Stimulated activated CD4-positive, alpha-beta T cell treated with anti-CD3 and anti-CD28 coated beads, Interleukin-15, amount 100 ng/mL, for 48 hours (primary cell): Measurements from ENCODE around the gene AHNAK.

ENCODE experiments used
- DNase-seq, 2 donors: peaks; one replicate each; pipeline ENCODE4 v3.0.0-alpha.2; 2020; ENCODE audit warnings: low read depth in 2 of 2

AHNAK gene

GRCh38 chr11:62433141-62433903 lies 113.3 kb downstream of the AHNAK start:
- no peak for DNase-seq

DNA sequence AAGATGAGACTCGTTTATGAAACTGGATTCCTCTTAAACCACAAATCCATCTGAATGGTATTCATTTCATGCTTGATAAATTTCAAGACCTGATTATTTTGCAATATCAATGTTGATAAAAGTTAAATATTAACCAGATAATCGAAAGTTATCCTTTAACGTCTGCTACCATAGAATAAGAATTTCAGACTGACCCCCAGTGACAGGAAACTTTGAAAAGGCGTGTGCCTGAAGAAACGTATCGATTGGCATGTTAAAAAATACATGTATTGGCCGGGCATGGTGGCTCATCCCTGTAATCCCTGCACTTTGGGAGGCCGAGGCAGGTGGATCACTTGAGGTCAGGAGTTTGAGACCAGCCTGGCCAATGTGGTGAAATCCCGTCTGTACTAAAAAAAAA lies 113.9 kb downstream of the AHNAK start:
- DNase-seq: no peak

GRCh38 chr11:62431171-62431901 lies 115.3 kb downstream of the AHNAK start:
- no peak for DNase-seq

DNA sequence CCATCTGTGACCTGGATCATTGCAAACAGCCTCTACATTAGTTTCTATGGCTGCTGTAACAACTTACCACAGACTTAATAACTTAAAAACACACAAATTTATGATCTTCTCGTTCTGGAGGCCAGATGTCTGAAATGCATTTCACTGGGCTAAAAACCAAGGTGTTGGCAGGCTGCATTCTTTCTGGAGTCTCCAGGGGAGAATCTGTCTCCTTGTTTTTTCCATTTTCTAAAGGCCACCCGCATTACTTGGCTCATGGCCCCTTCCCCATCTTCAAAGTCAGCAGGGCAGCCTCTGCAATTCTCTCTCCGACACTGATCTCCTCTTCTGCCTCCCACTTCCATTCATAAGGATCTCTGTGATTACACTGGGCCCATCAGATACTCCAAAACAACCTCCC lies 116.2 kb downstream of the AHNAK start:
- DNase-seq: no peak

DNA sequence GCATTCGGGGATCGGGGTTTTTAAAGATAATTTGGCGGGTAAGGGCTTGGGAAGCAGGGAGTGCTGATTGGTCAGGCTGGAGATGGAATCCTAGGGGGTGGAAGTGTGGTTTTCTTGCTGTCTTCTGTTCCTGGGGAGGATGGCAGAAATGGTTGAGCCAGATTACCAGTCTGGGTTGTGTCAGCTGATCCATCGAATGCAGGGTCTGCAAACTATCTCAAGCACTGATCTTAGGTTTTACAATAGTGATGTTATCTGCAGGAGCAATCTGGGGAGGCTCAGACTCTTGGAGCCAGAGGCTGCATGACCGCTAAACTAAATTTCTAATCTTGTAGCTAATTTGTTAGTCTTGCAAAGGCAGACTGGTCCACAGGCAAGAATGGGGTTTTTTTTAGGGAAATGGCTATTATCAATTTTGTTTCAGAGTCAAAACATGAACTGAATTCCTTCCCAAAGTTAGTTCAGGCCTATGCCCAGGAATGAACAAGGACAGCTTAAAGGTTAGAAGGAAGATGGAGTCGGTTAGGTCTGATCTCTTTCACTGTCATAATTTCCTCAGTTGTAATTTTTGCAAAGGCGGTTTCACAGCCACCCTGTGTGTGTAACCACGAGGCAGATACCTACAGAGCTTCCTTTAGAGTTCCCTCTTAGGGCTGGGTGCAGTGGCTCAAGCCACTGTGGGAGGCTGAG lies 117.6 kb downstream of the AHNAK start:
- DNase-seq: no peak

DNA sequence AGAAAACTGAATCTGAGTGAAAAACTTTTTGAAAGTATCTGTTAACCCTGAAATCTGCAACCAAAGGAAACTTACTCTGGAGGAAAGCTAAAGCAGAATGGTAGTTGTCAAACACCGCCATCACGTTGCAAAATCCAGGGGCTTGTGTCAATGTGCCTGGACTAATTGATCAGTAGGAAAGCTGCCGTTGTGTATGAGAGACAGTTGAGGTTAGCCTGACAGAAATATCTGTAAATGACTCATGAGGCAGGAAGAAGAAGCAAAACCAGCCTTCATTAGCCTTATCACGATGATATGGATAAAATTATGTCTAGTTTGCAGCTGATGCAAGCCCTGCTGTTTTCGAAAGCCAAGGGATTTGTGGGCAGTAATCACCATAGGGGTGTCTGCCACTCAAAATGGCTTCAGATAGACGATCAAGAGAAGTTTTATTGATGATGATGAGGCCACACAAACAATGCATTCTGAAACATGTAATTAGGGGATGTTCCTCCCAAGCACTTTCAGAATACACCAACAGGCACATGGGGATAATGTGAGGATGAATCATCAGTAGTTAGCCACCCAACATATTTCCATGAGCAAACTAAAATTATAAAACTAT lies 118.9 kb downstream of the AHNAK start:
- no peak for DNase-seq

DNA sequence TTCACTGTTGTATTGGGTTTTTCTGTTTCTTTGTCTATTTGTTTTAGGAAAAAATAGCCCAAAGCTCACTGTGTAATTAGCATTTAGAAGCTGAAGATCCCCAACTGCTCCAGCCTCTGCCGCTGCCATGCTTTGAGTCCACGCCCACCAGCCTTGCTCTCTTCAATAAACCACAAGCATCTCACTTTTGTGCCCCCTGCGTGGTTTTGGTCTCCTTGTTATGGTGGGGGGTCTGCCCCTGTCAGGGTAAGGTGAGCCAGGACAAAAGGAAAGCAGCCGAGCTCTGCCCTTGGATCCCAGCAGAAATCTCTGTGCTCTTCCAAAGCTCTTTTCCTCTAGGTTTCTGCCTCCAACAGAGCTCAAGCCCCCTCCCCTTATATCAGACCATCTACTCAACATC lies 123.6 kb downstream of the AHNAK start:
- DNase-seq: no peak

GRCh38 chr11:62421996-62422395 lies 124.6 kb downstream of the AHNAK start:
- no peak for DNase-seq

DNA sequence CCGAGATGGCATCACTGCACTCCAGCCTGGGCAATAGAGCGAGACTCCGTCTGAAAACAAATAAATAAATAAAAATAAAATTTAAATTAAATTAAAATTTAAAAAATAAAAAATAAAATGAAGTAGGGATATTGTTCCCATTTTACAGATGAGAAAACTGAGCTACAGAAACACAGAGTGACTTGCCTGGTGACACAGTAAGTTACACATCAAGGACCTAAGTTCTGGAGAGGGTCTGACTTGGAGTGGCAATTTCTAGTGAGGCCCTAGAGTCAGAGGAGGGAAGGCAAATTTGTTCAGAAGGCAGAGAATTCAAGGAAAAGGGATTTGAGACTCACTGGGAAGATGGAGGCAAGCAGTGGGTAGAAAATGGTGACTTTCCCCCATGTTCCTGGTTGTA lies 125.7 kb downstream of the AHNAK start:
- DNase-seq: no peak

- DNase-seq: no peak
Measured at GRCh38 chr11:62419943-62420342, 126.7 kb downstream of the AHNAK start.

- no peak for DNase-seq
Measured at GRCh38 chr11:62419314-62419929, 127.2 kb downstream of the AHNAK start.

- no peak for DNase-seq
Measured at GRCh38 chr11:62418733-62419132, 127.9 kb downstream of the AHNAK start, which contains the start of gene SCGB1A1. Gene SCGB1A1, plus strand, starts transcription at chr11:62419033. Its CDS starts 63 bp downstream, at chr11:62419096.

GRCh38 chr11:62418136-62418535 lies 128.5 kb downstream of the AHNAK start:
- DNase-seq: no peak

DNA sequence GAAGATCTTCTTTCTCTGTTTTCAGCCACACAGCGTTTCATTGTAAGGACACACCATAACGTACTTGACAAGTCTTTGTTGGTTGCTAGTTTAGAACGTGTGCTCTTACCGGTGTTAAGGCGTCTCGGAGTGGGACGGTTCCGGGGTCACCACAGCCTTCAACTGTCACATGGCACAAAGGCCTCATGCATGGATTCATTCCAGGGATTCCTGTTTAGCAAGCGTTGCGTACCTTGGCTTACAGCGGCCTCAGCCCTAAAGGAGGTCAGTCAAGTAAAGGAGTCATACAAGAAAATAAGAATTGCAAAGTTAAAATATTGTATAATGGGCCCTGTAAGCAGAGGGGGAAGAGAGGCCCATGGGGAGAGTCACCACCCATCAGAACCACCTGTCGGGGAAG lies 130.0 kb downstream of the AHNAK start:
- no peak for DNase-seq

GRCh38 chr11:62413060-62413696 lies 133.4 kb downstream of the AHNAK start:
- DNase-seq: no peak

DNA sequence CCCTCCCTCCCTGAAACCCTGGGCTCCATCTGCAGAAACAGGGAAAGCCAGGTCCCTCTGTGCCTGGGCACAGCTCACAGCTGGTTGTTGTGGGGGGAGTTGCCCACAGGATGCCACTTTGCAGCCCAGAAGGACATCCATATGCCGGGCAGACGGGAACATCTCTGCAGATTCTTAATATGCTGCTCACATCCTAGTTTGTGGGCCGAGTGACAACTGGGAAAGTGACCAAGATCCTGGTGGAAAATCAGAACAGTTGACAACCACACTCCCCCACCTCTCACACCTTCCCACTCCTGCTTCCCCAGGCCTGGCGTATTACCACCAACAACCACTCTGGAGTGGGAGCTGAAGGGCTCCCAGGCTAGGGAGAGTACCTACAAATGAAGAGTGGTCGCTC lies 135.1 kb downstream of the AHNAK start:
- DNase-seq: no peak

GRCh38 chr11:62410972-62411371 lies 135.6 kb downstream of the AHNAK start:
- no peak for DNase-seq

- no peak for DNase-seq
Measured at GRCh38 chr11:62409831-62410230, 136.8 kb downstream of the AHNAK start.

DNA sequence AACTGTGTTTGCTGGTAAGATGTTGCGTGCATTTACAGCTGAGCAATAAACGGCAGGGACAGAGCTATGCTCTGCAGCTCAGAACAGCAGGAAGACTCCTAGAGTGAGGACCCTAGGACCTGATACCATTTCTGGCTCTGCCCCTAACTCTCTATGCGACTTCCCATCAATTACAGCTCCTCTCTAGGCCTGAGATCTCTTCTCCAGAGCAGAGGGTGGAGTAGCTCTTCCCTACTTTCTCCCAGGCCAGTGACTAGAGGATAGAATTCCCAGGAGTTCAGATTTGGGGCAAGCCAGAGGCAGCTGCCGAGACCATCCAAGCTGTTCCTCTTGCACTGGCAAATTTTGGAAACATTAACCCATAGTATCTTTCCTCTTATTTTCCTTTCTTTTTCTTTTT lies 140.6 kb downstream of the AHNAK start:
- DNase-seq: no peak

DNA sequence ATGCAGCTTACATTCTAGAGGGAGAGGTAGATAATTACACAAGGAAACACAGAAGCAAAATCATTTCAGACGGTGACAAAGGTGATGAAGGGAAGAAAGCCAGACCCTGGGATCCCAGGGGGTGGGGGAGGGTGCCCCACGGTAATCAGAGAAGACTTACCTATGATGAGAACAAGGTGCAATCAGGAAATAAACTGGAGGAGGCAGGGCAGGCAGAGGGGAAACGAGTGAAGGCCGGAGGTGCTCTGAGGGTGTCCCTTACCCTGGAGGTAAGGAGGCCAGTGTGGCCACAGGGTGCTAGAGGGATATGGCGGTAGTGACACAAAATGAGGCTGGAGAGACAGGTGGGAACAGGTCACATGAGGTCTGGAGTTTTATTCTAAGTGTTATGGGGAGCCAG lies 141.7 kb downstream of the AHNAK start:
- DNase-seq: no peak

DNA sequence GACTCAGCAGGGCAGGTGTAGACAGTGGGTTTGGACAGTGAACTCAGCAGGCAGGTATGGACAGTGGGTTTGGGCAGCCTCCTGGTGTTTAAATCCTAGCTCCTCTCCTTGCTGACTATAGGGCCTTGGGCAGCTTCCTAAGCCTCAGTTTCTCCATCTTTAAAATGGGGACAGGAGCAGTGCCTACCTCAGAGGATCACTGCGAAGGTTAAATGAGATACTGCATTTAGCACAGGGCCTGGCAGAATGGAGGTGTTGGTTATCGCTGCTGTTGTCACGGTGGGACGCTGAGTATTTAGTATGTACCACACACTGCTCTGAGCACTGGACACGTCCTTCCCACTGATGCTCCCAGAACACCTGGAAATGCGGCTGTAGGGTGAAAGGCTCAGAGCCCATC lies 142.2 kb downstream of the AHNAK start:
- no peak for DNase-seq
